Measurements from ENCODE around the gene FUBP1. TPM values are rescaled to one million over a fixed set of nuclear protein-coding genes. Genes with fewer than 3 reads are reported as not detected.

FUBP1 gene
- total and polyA plus RNA-seq, 9 of the 15 experiments (the other 6 are each of a cell fraction or from before 2014, with no cell fraction given), result 104 to 294 (median 213) TPM

DNA sequence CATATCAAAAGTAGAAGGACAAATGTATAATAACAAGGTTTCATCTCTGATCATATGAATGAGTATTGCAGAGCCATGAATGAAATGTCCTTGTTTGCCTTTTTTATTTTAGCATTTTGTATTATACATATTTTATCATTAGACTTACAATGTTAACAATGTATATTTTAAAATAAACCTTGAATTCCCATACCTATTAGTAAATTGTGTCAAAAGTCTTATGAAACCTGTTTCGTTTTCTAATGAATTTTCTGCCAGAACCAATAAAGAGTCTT lies 26.5 kb upstream of the FUBP1 start:
- Histone ChIP-seq H3K4me2 (ENCODE audit: insufficient read depth, low read length) (peak overlapping the region; percentile 79; the same call in 1 of the 2 replicates), H3K4me1 (replicated peaks in 1 of 2; ENCODE audit: control insufficient read depth in 2 of 2, insufficient read depth in 2 of 2, low read length in 2 of 2) (peaks cover 0 to 7% of the 10 kb centered on the region in 2 experiments; a peak in 3 of 5 replicates), H3K79me2 (ENCODE audit: control insufficient read depth, insufficient read depth, low read length) (peaks cover 77% of the 10 kb centered on the region), H3K9ac (ENCODE audit: insufficient read depth in 1 of 2, low read depth in 2 of 2, low read length in 2 of 2) (peak overlapping the region in 1 of 2 experiments; percentile 88; a peak in 3 of 4 replicates), H2AFZ (ENCODE audit: low read depth, low read length) (no peak overlapping the region), H3K9me3 (replicated peaks; ENCODE audit: control insufficient read depth, insufficient read depth, low read depth, low read length) (no peaks in the 10 kb centered on the region), H3K4me3 (peak overlapping the region; percentile 49), H4K20me1 (replicated peaks; ENCODE audit: control insufficient read depth, insufficient read depth, low read length) (peaks cover 3% of the 10 kb centered on the region; the same call in 1 of the 2 replicates), H3K9me1 (ENCODE audit: control insufficient read depth, insufficient read depth, low read length) (no peaks in the 10 kb centered on the region), H3K27ac (ENCODE audit: extremely low read depth, low read depth, low read length) (peak overlapping the region; percentile 96), H3K36me3 (ENCODE audit: control insufficient read depth, insufficient read depth, low read length) (no peaks in the 10 kb centered on the region), H3K27me3 (ENCODE audit: control insufficient read depth in 2 of 2, insufficient read depth in 2 of 2, low read length in 2 of 2) (no peaks in the 10 kb centered on the region)
- POLR2A ChIA-PET, result interaction anchor here (0.9 to 10.5 kb wide), 18 partner anchors 9 to 193 kb away, joined by 3 to 199 read pairs (median 15); partner anchors contain the start of gene FUBP1
- FAIRE-seq (no peak), DNase-seq (ENCODE audit: extremely low read depth in 1 of 4, low spot score in 3 of 4) (no peak), ATAC-seq (no peak)
- CTCF ChIA-PET (ENCODE audit: low intra/inter-chr PET ratio), result interaction anchor here (0.6 to 0.9 kb wide), 2 partner anchors 14 to 25 kb away, joined by 3 read pairs; no protein-coding TSS in a partner anchor
- peak; percentile 56 for TF ChIP-seq RBFOX2 (IDR thresholded peaks at IDR 0.05; ENCODE audit: low read depth, low read length)
- TF ChIP-seq, protein P1, sequence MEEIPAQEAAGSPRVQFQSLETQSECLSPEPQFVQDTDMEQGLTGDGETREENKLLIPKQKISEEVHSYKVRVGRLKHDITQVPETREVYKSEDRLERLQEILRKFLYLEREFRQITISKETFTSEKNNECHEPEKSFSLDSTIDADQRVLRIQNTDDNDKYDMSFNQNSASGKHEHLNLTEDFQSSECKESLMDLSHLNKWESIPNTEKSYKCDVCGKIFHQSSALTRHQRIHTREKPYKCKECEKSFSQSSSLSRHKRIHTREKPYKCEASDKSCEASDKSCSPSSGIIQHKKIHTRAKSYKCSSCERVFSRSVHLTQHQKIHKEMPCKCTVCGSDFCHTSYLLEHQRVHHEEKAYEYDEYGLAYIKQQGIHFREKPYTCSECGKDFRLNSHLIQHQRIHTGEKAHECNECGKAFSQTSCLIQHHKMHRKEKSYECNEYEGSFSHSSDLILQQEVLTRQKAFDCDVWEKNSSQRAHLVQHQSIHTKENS (CRISPR knock-in tag; IDR thresholded peaks at IDR 0.05), result no peak
- in situ Hi-C loops (cut with MboI), result loop anchor here (10.0 kb wide), 1 partner anchor 109 kb away; no protein-coding TSS in a partner anchor
- BruUV-seq (replicated peaks), result no TSS peak
- 0% methylated on average over 1 of the region's 1 CpG for WGBS (ENCODE audit: insufficient coverage, low coverage, missing lambda C conversion rate)
- intact Hi-C loops (cut with micrococcal nuclease), result loop anchor here (2.0 to 5.0 kb wide), 3 partner anchors 109 to 325 kb away; partner anchors contain the start of gene USP33
